Brain microvascular endothelial cell (primary cell): ENCODE measurements around the gene SLC39A3.

Experiments used
- DNase-seq: peaks from one replicate; pipeline ENCODE4 v3.0.0-alpha.2; 2020
- H3K27ac ChIP-seq: fragments of 250-450 bp; sonication (Bioruptor Pico); 2 replicates; pipeline ENCODE4 v1.5.1; 2020; ENCODE audit warnings: mild to moderate bottlenecking, moderate library complexity
- H3K27me3 ChIP-seq: fragments of 250-450 bp; sonication (Bioruptor Pico); replicated peaks from 2 replicates; pipeline ENCODE4 v1.5.1; 2020; ENCODE audit warnings: mild to moderate bottlenecking
- H3K36me3 ChIP-seq: fragments of 250-450 bp; sonication (Bioruptor Pico); replicated peaks from 2 replicates; pipeline ENCODE4 v1.5.1; 2020; ENCODE audit warnings: mild to moderate bottlenecking
- H3K4me3 ChIP-seq: 2 replicates; pipeline ENCODE4 v1.5.1; 2011; ENCODE audit warnings: low read depth, mild to moderate bottlenecking, control low read depth, low read length, moderate library complexity
- CTCF ChIP-seq: IDR thresholded peaks from 2 replicates; pipeline ENCODE4 v1.5.1; 2011; ENCODE audit warnings: low read depth, mild to moderate bottlenecking, moderate library complexity, low read length, control low read depth, inconsistent platforms; ENCODE audit errors: missing control alignments
- in situ Hi-C: cut with HindIII; loops from 2 replicates; pipeline ENCODE4 v1.10.0; 2017; ENCODE audit warnings: low sequenced_read_pairs, low pct_ligation_motif_present

SLC39A3 gene

DNA sequence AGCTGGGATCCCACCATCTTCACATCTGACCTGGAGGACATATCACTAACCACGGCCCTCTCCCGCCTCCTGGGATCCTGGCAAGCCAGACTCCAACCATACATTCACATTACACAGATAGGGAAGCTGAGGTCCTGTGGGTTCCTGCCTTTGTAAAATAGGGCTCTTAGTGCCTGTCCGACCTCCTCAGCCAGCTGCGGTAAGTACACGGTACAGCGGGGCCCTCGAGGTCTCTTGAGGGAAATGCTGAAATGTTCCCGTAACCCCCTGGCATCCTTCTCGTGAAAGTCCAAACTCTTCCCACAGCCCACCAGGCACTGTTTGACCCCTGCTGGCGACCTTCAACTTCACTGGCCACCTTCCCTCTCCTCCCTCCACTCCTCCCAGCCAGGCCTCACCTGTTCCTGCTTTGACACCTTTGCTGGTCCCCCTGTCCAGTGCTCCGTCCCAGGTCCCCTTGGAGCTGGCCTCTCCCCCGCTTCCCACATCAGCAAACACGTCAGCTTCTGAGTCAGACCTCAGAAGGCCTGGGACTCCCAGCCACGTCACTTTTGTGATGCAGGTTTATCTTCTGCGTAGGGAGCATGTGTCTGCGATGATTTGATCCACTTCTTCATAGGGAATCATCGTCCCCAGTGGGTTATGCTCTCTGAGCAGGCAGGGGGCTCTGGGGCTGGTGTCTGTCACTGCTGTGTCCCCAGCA lies 28.5 kb downstream of the SLC39A3 start:
- Histone ChIP-seq H3K27me3 (no peaks in the 10 kb centered on the region), H3K27ac (peak overlapping the region; percentile 13), H3K36me3 (no peaks in the 10 kb centered on the region), H3K4me3 (no peak overlapping the region)
- DNase-seq, result peak; percentile 81
- TF ChIP-seq CTCF, result no peak
- in situ Hi-C loops, result no loop called here

DNA sequence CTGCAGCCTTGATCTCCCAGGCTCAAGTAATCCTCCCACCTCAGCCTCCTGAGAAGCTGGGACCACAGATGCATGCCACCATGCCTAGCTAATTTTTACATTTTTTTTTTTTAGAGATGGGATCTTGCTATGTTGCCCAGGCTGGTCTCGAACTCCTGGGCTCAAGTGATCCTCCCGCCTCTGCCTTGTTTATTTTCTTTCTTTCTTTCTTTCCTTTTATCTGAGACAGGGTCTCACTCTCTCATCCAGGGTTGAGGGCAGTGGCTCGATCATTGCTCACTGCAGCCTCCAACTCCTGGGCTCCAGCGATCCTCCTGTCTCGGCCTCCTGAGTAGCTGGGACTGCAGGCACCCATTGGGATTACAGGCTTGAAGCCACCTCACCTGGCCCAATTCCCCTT lies 33.6 kb downstream of the SLC39A3 start:
- no peak for TF ChIP-seq CTCF
- in situ Hi-C loops, result no loop called here
- H3K27me3 ChIP-seq, result peaks cover 7% of the 10 kb centered on the region
- H3K36me3 ChIP-seq, result no peaks in the 10 kb centered on the region
- H3K27ac ChIP-seq, result no peak overlapping the region
- DNase-seq, result no peak
- H3K4me3 ChIP-seq, result no peak overlapping the region

DNA sequence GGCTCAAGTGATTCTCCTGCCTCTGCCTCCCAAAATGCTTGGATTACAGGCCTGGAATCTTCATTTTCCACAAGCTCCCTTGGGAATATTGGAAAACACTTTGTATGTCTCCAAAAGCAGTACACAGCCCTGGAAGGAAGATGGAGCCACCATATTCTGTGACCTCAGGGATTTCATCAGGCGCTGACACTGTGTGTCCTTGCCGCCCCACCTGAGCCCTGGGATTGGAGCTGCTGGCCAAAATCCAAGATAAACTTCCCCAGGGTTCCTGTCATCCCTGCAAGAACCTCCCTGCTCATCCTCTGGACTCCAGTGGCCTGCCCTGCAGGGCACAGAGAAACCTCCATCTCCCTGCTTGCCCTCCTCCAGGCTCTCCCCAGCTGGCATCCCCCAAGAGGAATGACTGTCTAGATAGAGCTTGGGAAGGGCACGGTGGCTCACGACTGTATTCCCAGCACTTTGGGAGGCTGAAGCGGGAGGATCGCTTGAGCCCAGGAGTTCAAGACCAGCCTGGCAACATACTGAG lies 36.1 kb downstream of the SLC39A3 start:
- Histone ChIP-seq H3K36me3 (no peaks in the 10 kb centered on the region), H3K27me3 (peaks cover 16% of the 10 kb centered on the region), H3K27ac (no peak overlapping the region), H3K4me3 (no peak overlapping the region)
- no peak for DNase-seq
- no peak for TF ChIP-seq CTCF
- in situ Hi-C loops, result no loop called here

DNA sequence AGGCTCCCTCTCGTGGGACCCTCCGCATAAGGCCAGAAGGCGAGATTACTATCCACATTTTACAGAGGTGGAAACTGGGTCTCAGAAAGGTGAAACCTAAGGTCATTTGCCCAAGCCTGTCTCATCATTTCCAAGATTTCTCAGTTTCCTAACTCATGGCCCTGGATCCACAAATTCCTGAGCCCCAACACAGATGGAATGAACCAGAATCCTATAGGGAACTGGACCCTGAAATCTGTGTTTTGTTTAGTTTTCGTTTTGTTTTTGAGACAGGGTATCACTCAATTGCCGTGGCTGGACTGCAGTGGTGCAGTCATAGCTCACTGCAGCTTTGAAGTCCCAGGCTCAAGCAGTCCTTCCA lies 36.8 kb downstream of the SLC39A3 start:
- TF ChIP-seq CTCF, result no peak
- in situ Hi-C loops, result no loop called here
- H3K27ac ChIP-seq, result no peak overlapping the region
- no peaks in the 10 kb centered on the region for H3K36me3 ChIP-seq
- H3K27me3 ChIP-seq, result peaks cover 16% of the 10 kb centered on the region
- no peak overlapping the region for H3K4me3 ChIP-seq
- DNase-seq, result no peak

DNA sequence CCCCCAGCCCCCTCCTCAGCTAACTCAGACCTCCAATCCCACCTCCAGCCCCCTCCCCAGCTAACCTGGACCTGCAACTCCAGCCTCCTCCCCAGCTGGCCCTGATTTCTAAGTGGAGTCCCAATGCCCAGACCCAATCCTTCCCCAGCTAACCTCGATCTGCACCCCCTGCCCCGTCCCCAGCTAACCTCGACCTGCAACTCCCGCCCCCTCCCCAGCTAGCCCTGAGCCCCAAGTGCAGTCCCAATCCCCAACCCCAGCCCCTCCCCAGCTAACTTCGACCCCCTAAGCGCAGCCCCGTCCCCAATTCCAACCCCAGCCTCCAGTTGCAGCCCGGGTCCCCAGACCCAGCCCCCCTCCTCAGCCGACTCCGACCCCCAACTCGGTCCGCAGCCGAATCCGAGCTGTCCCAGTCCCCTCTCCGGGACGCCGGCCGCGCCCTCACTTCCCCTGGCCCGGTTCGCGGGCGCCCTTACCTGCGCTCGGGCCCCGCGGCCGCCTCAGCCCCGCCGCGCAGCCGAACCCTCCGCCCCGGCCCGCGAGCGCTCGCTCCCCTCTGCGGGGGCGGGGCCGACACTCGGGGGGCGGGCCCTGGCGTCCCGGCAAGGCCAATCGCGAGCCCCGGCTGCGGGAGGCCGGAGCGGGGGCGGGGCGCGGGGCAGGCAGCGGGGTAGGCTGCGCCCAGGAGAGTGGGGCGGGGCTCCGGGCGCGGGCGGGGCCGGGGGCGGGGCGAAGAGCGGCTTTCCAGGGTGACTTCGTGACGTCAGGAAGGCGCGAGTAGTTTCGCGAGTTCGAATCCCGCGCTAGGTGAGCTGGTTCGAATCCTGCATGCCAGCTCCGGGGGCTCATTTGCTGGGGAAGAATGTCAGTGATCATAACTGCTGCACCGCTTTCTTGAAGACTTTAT lies 37.4 kb downstream of the SLC39A3 start, which contains the start of gene GNG7:
TSS of gene GNG7 (minus strand) at position 525 of the 907 bp plus-strand sequence. CDS start 182,006 bp downstream, outside the sequence.
- H3K36me3 ChIP-seq, result no peaks in the 10 kb centered on the region
- peak; percentile 60 for DNase-seq
- TF ChIP-seq CTCF, result no peak
- H3K27ac ChIP-seq, result no peak within 1 kb of the TSS
- H3K27me3 ChIP-seq, result peaks cover 16% of the 10 kb centered on the region
- H3K4me3 ChIP-seq, result peak within 1 kb of the TSS; percentile 35
- in situ Hi-C loops, result no loop called here
